Stimulated activated naive CD8-positive, alpha-beta T cell treated with anti-CD3 and anti-CD28 coated beads, Interleukin-15, Interleukin-2, amounts not matched to agents 100 ng/mL and 50 ng/mL, for 24 hours (primary cell): ENCODE results near the gene ZNF330.
"Not testable (repeated sequence)": the region's sequence is repeated elsewhere in the genome, so short reads cannot be mapped to it uniquely, and the experiment has no call there.

Source experiments
- H3K27ac Mint-ChIP-seq: one replicate; pipeline ENCODE4 v1.8.0; 2021; ENCODE audit warnings: mild to moderate bottlenecking, mixed read lengths
- H3K27me3 Mint-ChIP-seq: one replicate; pipeline ENCODE4 v1.8.0; 2021; ENCODE audit warnings: mixed read lengths
- H3K36me3 Mint-ChIP-seq: one replicate; pipeline ENCODE4 v1.8.0; 2021; ENCODE audit warnings: low read depth, mixed read lengths
- H3K4me1 Mint-ChIP-seq: one replicate; pipeline ENCODE4 v1.8.0; 2021; ENCODE audit warnings: low read depth, mixed read lengths
- H3K4me3 Mint-ChIP-seq: one replicate; pipeline ENCODE4 v1.8.0; 2021; ENCODE audit warnings: mild to moderate bottlenecking, mixed read lengths
- H3K9me3 Mint-ChIP-seq: one replicate; pipeline ENCODE4 v1.8.0; 2021; ENCODE audit warnings: mixed read lengths

ZNF330 gene

DNA sequence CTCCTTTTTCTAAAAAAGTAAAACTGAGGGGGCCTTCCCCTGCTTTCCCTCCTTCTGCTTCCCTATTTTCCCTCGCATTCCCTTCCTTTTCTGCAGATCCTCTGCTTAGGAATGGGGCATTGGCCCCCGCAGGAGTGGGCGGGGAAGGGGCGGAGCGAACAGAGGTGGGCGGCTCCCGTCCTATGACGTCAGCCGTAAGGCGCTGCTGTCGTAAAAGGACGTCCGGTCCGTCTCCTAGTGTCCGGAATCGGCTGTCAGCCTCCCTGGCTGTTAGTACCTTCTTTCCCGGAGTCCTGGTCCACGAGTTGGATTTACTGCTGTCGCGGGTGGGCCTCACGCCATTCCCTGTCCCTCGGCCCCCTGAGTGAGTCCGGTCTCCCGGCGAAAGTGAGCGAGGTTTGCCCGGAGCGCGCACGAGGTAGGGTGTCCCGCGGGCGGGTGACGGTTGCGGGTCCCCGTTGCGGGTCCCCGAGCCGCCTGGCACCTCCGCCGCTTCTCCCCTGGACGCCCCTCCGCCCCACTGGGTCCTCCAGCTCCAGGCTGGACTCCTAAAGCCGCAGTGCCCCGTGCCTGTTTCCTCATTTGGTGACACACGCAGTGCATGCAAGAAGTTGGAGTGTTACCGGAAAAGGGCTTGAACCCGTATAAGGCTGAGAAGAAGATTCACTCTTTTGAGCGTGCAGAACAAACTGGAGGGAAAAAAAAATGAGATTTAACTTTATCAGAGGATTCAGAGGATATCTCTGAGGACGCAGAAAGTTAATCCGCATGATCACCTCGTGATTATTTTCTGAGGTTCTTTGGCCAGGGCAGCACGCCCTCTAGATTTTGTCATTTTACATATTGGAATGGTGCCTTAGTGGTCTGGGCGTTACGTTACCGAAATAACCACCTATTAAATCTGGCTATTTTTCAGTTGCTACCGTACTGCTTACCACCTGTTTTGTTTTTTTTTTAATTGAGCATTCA, at the start of gene ZNF330:
Gene ZNF330, plus strand, starts transcription at position 205 of the 969 bp plus-strand sequence. CDS start 1,477 bp downstream, outside the sequence.
- H3K27me3 Mint-ChIP-seq: peaks cover 7% of the 10 kb centered on the region

DNA sequence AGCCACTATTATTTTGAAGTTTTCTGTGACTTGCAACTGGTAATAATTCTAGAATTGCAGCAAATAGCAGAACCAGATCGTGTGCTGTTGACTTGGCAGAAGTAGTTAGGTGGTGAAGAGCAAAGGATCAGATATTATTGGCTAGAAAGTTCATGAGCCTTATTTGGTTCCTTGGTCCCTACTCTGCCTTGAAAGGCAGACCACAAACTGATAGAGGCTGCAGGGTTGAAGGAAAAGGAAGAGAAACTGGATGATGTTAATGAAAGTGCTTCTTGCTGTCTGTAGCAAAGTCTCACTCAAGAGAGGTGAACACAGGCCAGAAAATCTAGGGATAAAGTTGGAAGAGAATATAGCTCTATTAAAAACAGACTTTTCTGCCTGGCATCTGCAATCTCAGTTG, 46.2 kb upstream of the ZNF330 start:
- Mint-ChIP-seq H3K27ac (no peak overlapping the region), H3K9me3 (no peaks in the 10 kb centered on the region), H3K27me3 (peaks cover 4% of the 10 kb centered on the region), H3K36me3 (no peaks in the 10 kb centered on the region), H3K4me3 (no peak overlapping the region), H3K4me1 (no peaks in the 10 kb centered on the region)

More for the DNA sequence above, at the start of gene ZNF330:
- H3K4me3 Mint-ChIP-seq: peak within 1 kb of the TSS; percentile 95
- peaks cover 49% of the 10 kb centered on the region for H3K4me1 Mint-ChIP-seq
- no peaks in the 10 kb centered on the region for H3K9me3 Mint-ChIP-seq
- peaks cover 43% of the 10 kb centered on the region for H3K36me3 Mint-ChIP-seq
- peak within 1 kb of the TSS; percentile 95 for H3K27ac Mint-ChIP-seq

DNA sequence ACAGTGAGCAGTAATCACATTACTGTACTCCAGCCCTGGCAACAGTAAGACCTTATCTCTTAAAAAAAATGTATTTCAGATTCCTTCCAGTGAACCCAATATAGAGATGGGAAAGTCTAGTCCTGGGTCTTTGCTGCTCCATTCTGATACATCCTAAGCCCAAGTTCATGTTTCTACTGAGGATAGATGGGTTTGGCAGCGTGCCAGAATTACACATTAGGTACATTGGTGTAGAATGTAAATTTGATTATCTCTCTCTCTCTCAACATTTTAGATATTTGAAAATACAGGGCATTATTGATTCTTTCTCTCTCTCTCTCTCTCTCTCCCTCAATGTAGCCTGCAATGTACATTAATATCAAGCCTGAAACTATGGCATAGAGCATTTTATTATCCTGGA, 43.5 kb upstream of the ZNF330 start:
- Mint-ChIP-seq H3K9me3 (no peaks in the 10 kb centered on the region), H3K4me1 (no peaks in the 10 kb centered on the region), H3K27ac (no peak overlapping the region), H3K4me3 (no peak overlapping the region), H3K27me3 (peaks cover 11% of the 10 kb centered on the region), H3K36me3 (no peaks in the 10 kb centered on the region)

DNA sequence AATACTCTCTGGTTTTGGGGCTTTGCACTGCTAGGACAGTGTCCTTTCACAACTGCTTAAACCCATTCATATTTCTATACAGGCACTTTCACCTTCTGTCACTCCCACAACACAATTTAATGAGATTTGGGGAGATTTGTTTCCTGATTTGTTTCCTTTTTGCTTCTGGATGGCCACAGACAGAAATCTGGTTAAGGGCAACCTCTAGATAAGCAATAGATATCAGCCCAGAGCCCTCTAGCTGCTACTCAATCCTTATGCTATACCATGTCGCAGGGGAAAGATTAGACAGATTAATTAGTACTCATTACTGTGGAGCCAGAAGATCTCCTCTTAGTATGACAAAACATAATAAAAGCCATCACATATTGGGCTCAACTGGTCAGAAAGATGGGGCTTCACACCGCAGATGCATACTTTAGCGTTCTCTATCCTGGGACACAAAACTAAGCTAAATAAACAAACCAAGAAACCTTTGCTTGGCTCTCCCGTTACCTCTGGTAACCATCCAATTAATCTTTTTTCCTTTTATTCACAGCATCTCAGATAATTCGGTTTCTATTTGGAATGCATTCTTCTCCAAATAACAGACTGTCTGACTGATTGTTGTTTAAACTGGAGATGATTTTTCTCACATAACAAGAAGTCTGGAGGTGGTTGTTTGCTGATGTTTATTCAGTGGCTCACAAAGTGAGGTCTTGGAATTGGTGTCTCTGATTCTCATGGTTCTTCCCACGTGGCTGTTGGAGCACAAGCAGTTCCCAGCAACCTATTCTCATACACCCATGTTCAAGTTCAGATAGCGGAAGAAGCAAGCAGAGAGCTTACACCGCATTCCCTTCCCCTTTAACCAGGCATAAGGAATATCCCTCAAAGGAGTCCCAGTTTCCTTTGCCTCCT, 41.0 kb upstream of the ZNF330 start:
- Mint-ChIP-seq H3K36me3 (no peaks in the 10 kb centered on the region), H3K4me1 (no peaks in the 10 kb centered on the region), H3K4me3 (no peak overlapping the region), H3K9me3 (no peaks in the 10 kb centered on the region), H3K27me3 (peaks cover 11% of the 10 kb centered on the region), H3K27ac (no peak overlapping the region)

DNA sequence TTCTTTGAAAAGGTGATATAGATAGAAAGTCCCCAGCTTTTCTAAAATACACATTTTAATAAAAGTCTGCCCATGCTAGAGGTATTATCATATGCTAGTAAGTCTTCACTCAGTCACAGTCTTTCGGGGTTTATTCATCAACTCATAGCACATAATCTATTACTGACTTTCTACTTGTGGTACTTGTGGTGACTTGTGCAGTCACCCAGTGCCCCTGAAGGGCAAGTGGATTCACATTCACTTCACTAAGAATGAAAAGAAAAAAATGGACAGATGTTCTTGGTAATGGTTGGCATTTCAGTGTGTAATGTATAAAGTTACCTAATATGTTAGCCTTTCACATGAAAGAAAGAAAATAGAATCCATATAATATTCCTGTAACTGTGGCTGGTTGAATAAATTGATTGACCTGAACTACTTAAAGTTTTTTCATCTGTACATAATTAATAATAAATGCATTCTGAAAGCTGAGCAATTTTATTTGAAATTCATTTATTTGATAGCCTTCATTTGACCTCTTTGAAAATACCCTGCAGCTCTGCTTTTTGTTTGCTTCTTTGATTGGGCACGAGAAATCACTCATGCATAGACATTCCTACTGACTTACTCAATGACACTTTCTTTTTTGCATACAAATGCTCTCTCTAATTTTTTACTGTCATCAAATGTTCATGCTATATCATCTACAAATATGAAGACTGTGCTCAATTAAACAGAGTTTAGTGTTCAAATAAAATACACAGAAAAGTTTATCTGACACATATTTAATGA, 39.5 kb upstream of the ZNF330 start:
- Mint-ChIP-seq H3K27me3 (peaks cover 11% of the 10 kb centered on the region), H3K36me3 (no peaks in the 10 kb centered on the region), H3K4me3 (no peak overlapping the region), H3K27ac (no peak overlapping the region), H3K9me3 (no peaks in the 10 kb centered on the region), H3K4me1 (no peaks in the 10 kb centered on the region)

GRCh38 chr4:141183491-141183890, 37.2 kb upstream of the ZNF330 start:
- H3K27me3 Mint-ChIP-seq: peaks cover 21% of the 10 kb centered on the region
- H3K36me3 Mint-ChIP-seq, H3K4me1 Mint-ChIP-seq, H3K9me3 Mint-ChIP-seq, H3K4me3 Mint-ChIP-seq, H3K27ac Mint-ChIP-seq: not testable (repeated sequence)

DNA sequence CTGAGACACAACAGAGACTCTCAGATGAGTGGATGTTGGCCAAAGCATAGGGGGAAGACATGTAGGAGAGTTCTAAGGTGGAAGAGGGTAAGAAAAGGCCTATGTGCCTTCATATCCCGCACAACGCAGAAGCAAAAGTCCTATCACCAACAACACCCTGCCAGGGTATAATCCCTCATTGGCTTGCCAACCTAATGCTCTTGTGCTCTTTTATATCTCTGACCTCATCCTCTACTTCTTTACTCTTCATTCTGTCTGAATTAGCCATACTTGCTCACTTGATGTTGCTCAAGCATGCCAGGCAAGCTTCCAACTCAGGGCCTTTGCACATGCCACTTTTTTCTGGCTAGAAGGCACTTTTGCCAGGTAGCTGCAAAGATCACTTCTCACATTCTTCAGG, 28.1 kb upstream of the ZNF330 start:
- Mint-ChIP-seq H3K27me3 (peaks cover 27% of the 10 kb centered on the region), H3K4me1 (no peaks in the 10 kb centered on the region), H3K27ac (no peak overlapping the region), H3K36me3 (no peaks in the 10 kb centered on the region), H3K9me3 (no peaks in the 10 kb centered on the region), H3K4me3 (no peak overlapping the region)

DNA sequence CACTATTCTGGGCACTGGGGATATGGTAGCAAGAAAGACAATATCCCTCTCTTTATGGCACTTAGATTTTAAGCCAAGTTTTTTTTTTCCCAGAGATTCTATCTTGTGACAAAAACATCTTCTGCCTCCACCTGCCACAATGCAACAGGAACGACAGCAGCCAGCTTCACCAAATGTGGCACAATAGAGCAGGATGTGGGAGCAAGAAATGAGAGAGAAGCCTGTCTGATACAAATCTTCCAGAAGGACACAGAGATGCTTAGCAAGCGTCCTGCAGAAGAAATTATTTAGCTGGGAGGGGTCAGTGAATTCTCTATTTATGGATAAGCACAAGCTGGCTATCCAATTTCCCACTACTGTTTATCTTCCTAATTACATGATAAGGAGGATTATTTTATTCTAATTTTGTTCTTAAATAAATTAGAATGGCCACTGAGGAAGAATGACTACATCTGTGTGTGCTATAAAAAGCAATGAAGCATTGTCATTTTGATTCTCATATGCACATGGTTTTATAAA, 27.1 kb upstream of the ZNF330 start:
- no peaks in the 10 kb centered on the region for H3K36me3 Mint-ChIP-seq

DNA sequence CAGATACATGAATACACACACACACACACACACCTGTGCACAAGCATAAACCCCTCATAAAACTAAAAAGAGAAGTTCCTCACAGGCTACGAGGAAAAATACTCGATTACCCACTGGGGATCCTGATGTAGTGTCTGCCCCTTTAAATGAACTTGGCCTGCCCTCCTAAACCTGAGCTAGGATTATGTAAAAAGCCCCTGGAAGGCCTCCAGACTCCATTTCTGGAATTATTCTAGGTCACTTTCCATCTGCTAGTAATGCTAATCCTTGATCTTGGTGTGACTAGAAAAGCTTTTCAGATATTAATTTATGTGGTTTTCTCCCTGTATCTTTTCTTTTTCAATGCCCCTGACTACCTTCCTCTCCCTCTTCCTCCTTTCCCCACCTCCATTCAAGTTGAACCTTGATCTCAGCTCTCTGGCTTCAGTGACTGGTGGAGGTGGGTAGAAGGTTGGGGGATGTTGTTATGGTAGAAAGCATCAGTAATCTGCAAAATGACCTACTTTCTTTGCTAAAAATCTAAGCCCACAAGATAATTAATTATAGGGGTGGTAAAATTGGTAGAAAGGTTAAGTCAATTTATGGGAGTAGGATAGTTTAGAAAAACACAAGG, 25.5 kb upstream of the ZNF330 start:
- no peaks in the 10 kb centered on the region for H3K9me3 Mint-ChIP-seq
- H3K27me3 Mint-ChIP-seq: peaks cover 22% of the 10 kb centered on the region
- H3K36me3 Mint-ChIP-seq: no peaks in the 10 kb centered on the region
- no peak overlapping the region for H3K27ac Mint-ChIP-seq
- H3K4me3 Mint-ChIP-seq: no peak overlapping the region
- H3K4me1 Mint-ChIP-seq: no peaks in the 10 kb centered on the region

More for the DNA sequence above, 27.1 kb upstream of the ZNF330 start:
- H3K4me3 Mint-ChIP-seq: no peak overlapping the region
- H3K27me3 Mint-ChIP-seq: peaks cover 24% of the 10 kb centered on the region
- H3K4me1 Mint-ChIP-seq: no peaks in the 10 kb centered on the region
- H3K27ac Mint-ChIP-seq: no peak overlapping the region
- H3K9me3 Mint-ChIP-seq: no peaks in the 10 kb centered on the region

DNA sequence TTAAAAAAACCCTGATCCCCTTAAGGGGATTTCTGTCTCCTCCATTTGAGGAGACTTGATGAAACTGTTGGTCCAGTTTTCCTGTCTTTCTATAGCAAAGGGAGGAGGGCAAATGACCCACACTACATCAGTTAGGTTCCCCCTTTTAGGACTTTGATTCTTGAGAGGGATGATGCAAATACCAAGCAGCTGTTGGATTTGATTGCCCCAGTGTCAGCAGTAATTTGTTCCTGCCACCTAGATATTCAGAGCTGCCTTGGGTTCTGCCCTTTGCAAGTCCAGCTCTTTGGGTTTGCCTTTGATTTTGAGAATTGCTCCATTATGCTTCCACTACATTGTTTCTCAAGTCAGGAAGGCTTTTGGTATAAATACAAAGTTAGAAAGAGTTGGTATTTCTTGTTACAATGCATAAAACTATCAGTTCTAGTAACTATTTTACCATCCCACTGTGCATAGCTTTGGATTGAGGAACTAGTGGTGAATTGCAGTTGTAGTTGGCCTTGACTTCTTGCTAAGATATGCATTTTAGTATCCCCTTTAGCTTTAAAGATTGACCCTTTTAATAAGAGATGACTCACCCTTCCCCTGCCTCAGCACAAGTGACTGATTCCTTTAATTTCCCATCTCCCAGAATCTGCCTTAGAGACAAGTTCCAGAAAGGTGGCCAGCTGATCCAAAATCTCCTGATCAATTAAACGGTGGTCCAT, 24.3 kb upstream of the ZNF330 start:
- Mint-ChIP-seq H3K4me1 (no peaks in the 10 kb centered on the region), H3K27ac (no peak overlapping the region), H3K36me3 (no peaks in the 10 kb centered on the region), H3K4me3 (no peak overlapping the region), H3K27me3 (peaks cover 27% of the 10 kb centered on the region), H3K9me3 (no peaks in the 10 kb centered on the region)

GRCh38 chr4:141207961-141208360, 12.7 kb upstream of the ZNF330 start:
- H3K9me3 Mint-ChIP-seq: no peaks in the 10 kb centered on the region
- no peak overlapping the region for H3K4me3 Mint-ChIP-seq
- no peaks in the 10 kb centered on the region for H3K36me3 Mint-ChIP-seq
- H3K27ac Mint-ChIP-seq: no peak overlapping the region
- peaks cover 12% of the 10 kb centered on the region for H3K27me3 Mint-ChIP-seq
- H3K4me1 Mint-ChIP-seq: no peaks in the 10 kb centered on the region

DNA sequence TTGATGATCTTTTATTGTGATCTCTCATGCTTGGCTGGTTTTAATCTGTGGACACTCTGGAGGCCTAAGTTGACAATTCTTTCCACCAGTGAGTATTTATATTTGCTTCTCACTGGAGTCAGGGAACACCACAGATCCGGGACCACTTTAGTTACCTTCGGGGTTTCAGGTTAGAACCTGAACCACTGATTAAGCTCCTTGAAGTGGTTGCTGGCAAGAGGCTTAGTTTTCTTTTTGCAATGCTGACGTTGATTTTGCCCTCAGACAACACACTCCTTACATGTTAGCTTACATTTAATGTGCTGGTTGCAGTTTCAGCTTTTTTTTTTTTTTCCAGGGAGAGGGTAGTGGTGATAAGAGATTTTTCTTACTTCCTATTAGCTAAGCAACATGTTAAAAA, 10.5 kb upstream of the ZNF330 start:
- H3K27ac Mint-ChIP-seq: no peak overlapping the region
- no peaks in the 10 kb centered on the region for H3K36me3 Mint-ChIP-seq
- peaks cover 4% of the 10 kb centered on the region for H3K27me3 Mint-ChIP-seq
- H3K4me3 Mint-ChIP-seq: no peak overlapping the region
- no peaks in the 10 kb centered on the region for H3K9me3 Mint-ChIP-seq
- H3K4me1 Mint-ChIP-seq: no peaks in the 10 kb centered on the region

GRCh38 chr4:141213550-141213991, 7.1 kb upstream of the ZNF330 start:
- Mint-ChIP-seq H3K9me3 (no peaks in the 10 kb centered on the region), H3K27ac (no peak overlapping the region), H3K36me3 (no peaks in the 10 kb centered on the region), H3K27me3 (peaks cover 4% of the 10 kb centered on the region), H3K4me1 (no peaks in the 10 kb centered on the region), H3K4me3 (no peak overlapping the region)
